KOPT-K1 (cell line): ENCODE data around the gene TIFAB.

Experiments
- H3K27ac ChIP-seq: fragments of 200-600 bp; sonication (generic); 2 replicates; pipeline ENCODE4 v1.5.1; 2016; ENCODE audit warnings: antibody characterized with exemption, mild to moderate bottlenecking, low read depth, low read length; ENCODE audit not compliant: poor library complexity, severe bottlenecking
- H3K36me3 ChIP-seq: fragments of 200-600 bp; sonication (generic); 2 replicates; pipeline ENCODE4 v1.5.1; 2017; ENCODE audit warnings: antibody characterized with exemption, mild to moderate bottlenecking, low read length, moderate library complexity; ENCODE audit not compliant: insufficient read depth
- H3K9me3 ChIP-seq: fragments of 200-600 bp; sonication (generic); 2 replicates; pipeline ENCODE4 v1.5.1; 2017; ENCODE audit warnings: antibody characterized with exemption, low read length, mild to moderate bottlenecking; ENCODE audit not compliant: insufficient read depth, poor library complexity, severe bottlenecking

The TIFAB gene

GRCh38 chr5:135444881-135445280 is 7.3 kb downstream of the TIFAB start:
- Histone ChIP-seq H3K9me3 (no peaks in the 10 kb centered on the region), H3K36me3 (no peaks in the 10 kb centered on the region), H3K27ac (no peak overlapping the region)

GRCh38 chr5:135444360-135444759 is 7.8 kb downstream of the TIFAB start:
- no peak overlapping the region for H3K27ac ChIP-seq
- H3K9me3 ChIP-seq, result no peaks in the 10 kb centered on the region
- no peaks in the 10 kb centered on the region for H3K36me3 ChIP-seq

- no peak overlapping the region for H3K27ac ChIP-seq
- no peaks in the 10 kb centered on the region for H3K9me3 ChIP-seq
- no peaks in the 10 kb centered on the region for H3K36me3 ChIP-seq
Measured at GRCh38 chr5:135443161-135443960, 8.8 kb downstream of the TIFAB start.

GRCh38 chr5:135442431-135443160 is 9.6 kb downstream of the TIFAB start:
- Histone ChIP-seq H3K9me3 (no peaks in the 10 kb centered on the region), H3K27ac (no peak overlapping the region), H3K36me3 (no peaks in the 10 kb centered on the region)

- H3K36me3 ChIP-seq, result no peaks in the 10 kb centered on the region
- H3K9me3 ChIP-seq, result no peaks in the 10 kb centered on the region
- no peak overlapping the region for H3K27ac ChIP-seq
Measured at GRCh38 chr5:135441919-135442318, 10.2 kb downstream of the TIFAB start.

GRCh38 chr5:135441350-135441831 is 10.8 kb downstream of the TIFAB start:
- H3K36me3 ChIP-seq, result no peaks in the 10 kb centered on the region
- no peaks in the 10 kb centered on the region for H3K9me3 ChIP-seq
- no peak overlapping the region for H3K27ac ChIP-seq

GRCh38 chr5:135440916-135441315 is 11.2 kb downstream of the TIFAB start:
- Histone ChIP-seq H3K36me3 (no peaks in the 10 kb centered on the region), H3K27ac (no peak overlapping the region), H3K9me3 (no peaks in the 10 kb centered on the region)

GRCh38 chr5:135439231-135440205 is 12.6 kb downstream of the TIFAB start:
- H3K36me3 ChIP-seq, result no peaks in the 10 kb centered on the region
- H3K9me3 ChIP-seq, result no peaks in the 10 kb centered on the region
- H3K27ac ChIP-seq, result no peak overlapping the region

GRCh38 chr5:135438636-135439221 is 13.4 kb downstream of the TIFAB start:
- no peak overlapping the region for H3K27ac ChIP-seq

GRCh38 chr5:135437796-135438560 is 14.2 kb downstream of the TIFAB start:
- no peaks in the 10 kb centered on the region for H3K9me3 ChIP-seq
- no peak overlapping the region for H3K27ac ChIP-seq
- no peaks in the 10 kb centered on the region for H3K36me3 ChIP-seq

More at GRCh38 chr5:135438636-135439221, 13.4 kb downstream of the TIFAB start:
- no peaks in the 10 kb centered on the region for H3K36me3 ChIP-seq
- H3K9me3 ChIP-seq, result no peaks in the 10 kb centered on the region

- Histone ChIP-seq H3K27ac (no peak overlapping the region), H3K9me3 (no peaks in the 10 kb centered on the region), H3K36me3 (no peaks in the 10 kb centered on the region)
Measured at GRCh38 chr5:135437422-135437795, 14.7 kb downstream of the TIFAB start.

GRCh38 chr5:135436951-135437418 is 15.2 kb downstream of the TIFAB start:
- Histone ChIP-seq H3K27ac (no peak overlapping the region), H3K36me3 (no peaks in the 10 kb centered on the region), H3K9me3 (no peaks in the 10 kb centered on the region)

- Histone ChIP-seq H3K36me3 (no peaks in the 10 kb centered on the region), H3K9me3 (no peaks in the 10 kb centered on the region), H3K27ac (no peak overlapping the region)
Measured at GRCh38 chr5:135435467-135436330, 16.5 kb downstream of the TIFAB start.
